IMR-90 (cell line): ENCODE results near the gene ATOH8. TPM values are rescaled to one million over a fixed set of nuclear protein-coding genes. Genes with fewer than 3 reads are reported as not detected.

Source experiments
- BHLHE40 ChIP-seq: fragments of 150-350 bp; IDR thresholded peaks from 2 replicates; pipeline ENCODE4 v1.6.1; 2016; ENCODE audit warnings: mild to moderate bottlenecking, low read depth, low read length
- CEBPB ChIP-seq: IDR thresholded peaks from 2 replicates; pipeline ENCODE4 v1.6.1; 2012; ENCODE audit warnings: low read depth, low read length, improper control_type of control experiment
- MXI1 ChIP-seq: IDR thresholded peaks from 2 replicates; pipeline ENCODE4 v1.6.1; 2012; ENCODE audit warnings: low read depth, mild to moderate bottlenecking, low read length, moderate library complexity, borderline replicate concordance
- RAD21 ChIP-seq: IDR thresholded peaks from 2 replicates; pipeline ENCODE4 v1.6.1; 2012; ENCODE audit warnings: low read length, improper control_type of control experiment
- RCOR1 ChIP-seq: IDR thresholded peaks from 2 replicates; pipeline ENCODE4 v1.6.1; 2012; ENCODE audit warnings: mild to moderate bottlenecking, low read length, improper control_type of control experiment; ENCODE audit not compliant: insufficient replicate concordance
- SMC3 ChIP-seq: fragments of 150-350 bp; IDR thresholded peaks from 2 replicates; pipeline ENCODE4 v1.6.1; 2016; ENCODE audit warnings: low read depth, mild to moderate bottlenecking, antibody characterized with exemption, low read length, moderate library complexity
- polyA plus RNA-seq, 3 experiments: library from polyadenylated mRNA; depleted of rRNA; stranded (reverse); fragments of >200 nt; gene quantifications; 2 replicates each; pipeline ENCODE4 v1.2.3, GENCODE V29; 2012; ENCODE audit warnings: low replicate concordance in 1 of 3
- total RNA-seq: library from RNA; depleted of rRNA; stranded (reverse); fragments of >200 nt; gene quantifications from 2 replicates; pipeline ENCODE4 v1.2.3, GENCODE V29; 2012
- TF ChIP-seq, protein P1 (sequence below): fragments of 150-350 bp; IDR thresholded peaks from 2 replicates; pipeline ENCODE4 v1.6.1; 2016; ENCODE audit warnings: low read depth, mild to moderate bottlenecking, low read length, moderate library complexity, borderline replicate concordance

ATOH8 gene
- total and polyA plus RNA-seq, 2 of the 4 experiments (the other 2 are of a cell fraction), result 7.9 to 9.0 TPM

DNA sequence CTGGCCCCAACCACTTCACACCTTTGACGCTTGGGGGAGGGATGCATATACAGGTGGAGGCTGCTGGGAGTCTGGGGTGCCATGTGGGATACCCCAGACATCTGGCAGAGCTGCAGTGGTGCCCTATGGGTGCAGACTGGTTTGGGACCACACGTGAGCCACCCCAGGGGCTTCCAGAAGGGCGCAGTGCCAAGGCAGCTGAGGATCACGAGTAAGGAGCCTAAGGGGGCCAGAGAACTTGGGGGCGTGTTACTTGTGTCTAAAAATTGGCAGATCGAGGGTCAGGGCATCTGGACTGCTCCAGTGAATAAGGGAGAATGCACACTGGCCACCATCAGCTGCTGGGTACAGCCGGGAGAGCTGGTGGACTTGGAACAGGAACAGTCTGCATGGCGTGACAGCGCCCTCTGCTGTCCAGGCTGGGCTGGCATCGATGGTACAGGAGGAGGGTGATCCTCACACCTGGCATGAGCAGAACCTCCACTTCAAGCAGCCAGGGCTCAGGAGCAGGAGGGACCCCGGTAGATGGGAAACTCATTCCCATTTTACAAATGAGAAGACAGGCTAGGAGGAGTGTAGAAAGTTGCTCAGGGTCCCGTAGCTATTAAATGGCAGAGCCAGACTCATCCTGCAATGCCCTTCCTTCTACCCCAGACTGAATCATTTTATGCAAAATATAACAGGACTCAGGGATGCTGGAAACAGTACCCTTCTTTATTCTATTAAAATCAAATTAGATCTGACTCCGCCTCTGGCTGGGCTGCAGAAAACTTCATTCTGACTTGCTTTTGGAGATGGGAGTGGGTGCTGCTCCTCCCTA is 60.4 kb downstream of the ATOH8 start (continued):
- TF ChIP-seq, protein P1, sequence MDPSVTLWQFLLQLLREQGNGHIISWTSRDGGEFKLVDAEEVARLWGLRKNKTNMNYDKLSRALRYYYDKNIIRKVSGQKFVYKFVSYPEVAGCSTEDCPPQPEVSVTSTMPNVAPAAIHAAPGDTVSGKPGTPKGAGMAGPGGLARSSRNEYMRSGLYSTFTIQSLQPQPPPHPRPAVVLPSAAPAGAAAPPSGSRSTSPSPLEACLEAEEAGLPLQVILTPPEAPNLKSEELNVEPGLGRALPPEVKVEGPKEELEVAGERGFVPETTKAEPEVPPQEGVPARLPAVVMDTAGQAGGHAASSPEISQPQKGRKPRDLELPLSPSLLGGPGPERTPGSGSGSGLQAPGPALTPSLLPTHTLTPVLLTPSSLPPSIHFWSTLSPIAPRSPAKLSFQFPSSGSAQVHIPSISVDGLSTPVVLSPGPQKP, result no peak
- TF ChIP-seq RCOR1, result no peak
- TF ChIP-seq SMC3, result peak; percentile 100
- TF ChIP-seq CEBPB, result no peak
- peak; percentile 100 for TF ChIP-seq RAD21
- TF ChIP-seq MXI1, result no peak
- no peak for TF ChIP-seq BHLHE40
